ENCODE results near the gene ABI3. TPM values are rescaled to one million over a fixed set of nuclear protein-coding genes. Genes with fewer than 3 reads are reported as not detected.

Gene ABI3
- total and polyA plus RNA-seq, 9 of the 15 experiments (the other 6 are each of a cell fraction or from before 2014, with no cell fraction given): not detected

GRCh38 chr17:49252148-49252695, 41.7 kb downstream of the ABI3 start (continued):
- TF ChIP-seq IRF2 (CRISPR knock-in tag; IDR thresholded peaks at IDR 0.05): no peak
- TF ChIP-seq, protein P1, sequence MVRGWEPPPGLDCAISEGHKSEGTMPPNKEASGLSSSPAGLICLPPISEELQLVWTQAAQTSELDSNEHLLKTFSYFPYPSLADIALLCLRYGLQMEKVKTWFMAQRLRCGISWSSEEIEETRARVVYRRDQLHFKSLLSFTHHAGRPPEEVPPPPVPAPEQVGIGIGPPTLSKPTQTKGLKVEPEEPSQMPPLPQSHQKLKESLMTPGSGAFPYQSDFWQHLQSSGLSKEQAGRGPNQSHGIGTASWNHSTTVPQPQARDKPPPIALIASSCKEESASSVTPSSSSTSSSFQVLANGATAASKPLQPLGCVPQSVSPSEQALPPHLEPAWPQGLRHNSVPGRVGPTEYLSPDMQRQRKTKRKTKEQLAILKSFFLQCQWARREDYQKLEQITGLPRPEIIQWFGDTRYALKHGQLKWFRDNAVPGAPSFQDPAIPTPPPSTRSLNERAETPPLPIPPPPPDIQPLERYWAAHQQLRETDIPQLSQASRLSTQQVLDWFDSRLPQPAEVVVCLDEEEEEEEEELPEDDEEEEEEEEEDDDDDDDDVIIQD (CRISPR knock-in tag; IDR thresholded peaks at IDR 0.05): no peak
- TF ChIP-seq ZNF407 (IDR thresholded peaks at IDR 0.05; ENCODE audit: low read depth): no peak
- TF ChIP-seq MYBL2 (IDR thresholded peaks at IDR 0.05; ENCODE audit: low read depth): no peak
- no peak for TF ChIP-seq MYBL2 (CRISPR knock-in tag; IDR thresholded peaks at IDR 0.05; ENCODE audit: borderline replicate concordance)
- no peak for TF ChIP-seq ZSCAN32 (CRISPR knock-in tag; IDR thresholded peaks at IDR 0.05)
- no peak for TF ChIP-seq KDM4B (IDR thresholded peaks at IDR 0.05; ENCODE audit: borderline replicate concordance in 2 of 2, low read depth in 1 of 2)
- TF ChIP-seq ILK (tag; IDR thresholded peaks at IDR 0.05; ENCODE audit: borderline replicate concordance, low read depth): no peak
- no peak for TF ChIP-seq GTF2A2 (tag; IDR thresholded peaks at IDR 0.05)
- TF ChIP-seq, protein P2, sequence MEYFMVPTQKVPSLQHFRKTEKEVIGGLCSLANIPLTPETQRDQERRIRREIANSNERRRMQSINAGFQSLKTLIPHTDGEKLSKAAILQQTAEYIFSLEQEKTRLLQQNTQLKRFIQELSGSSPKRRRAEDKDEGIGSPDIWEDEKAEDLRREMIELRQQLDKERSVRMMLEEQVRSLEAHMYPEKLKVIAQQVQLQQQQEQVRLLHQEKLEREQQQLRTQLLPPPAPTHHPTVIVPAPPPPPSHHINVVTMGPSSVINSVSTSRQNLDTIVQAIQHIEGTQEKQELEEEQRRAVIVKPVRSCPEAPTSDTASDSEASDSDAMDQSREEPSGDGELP (CRISPR knock-in tag; IDR thresholded peaks at IDR 0.05; ENCODE audit: borderline replicate concordance): no peak
- TF ChIP-seq ATF7 (IDR thresholded peaks at IDR 0.05): peak; percentile 66; the same call in 1 of the 2 replicates
- no peak for TF ChIP-seq ZFP30 (CRISPR knock-in tag; IDR thresholded peaks at IDR 0.05; ENCODE audit: borderline replicate concordance)
- TF ChIP-seq ZNF280A (IDR thresholded peaks at IDR 0.05; ENCODE audit: low read depth, partially characterized antibody): no peak
- TF ChIP-seq SMAD3 (CRISPR knock-in tag; conservative IDR thresholded peaks at IDR 0.05): no peak
- TF ChIP-seq CBFB (CRISPR knock-in tag; IDR thresholded peaks at IDR 0.05): no peak
- TF ChIP-seq PYGO2 (tag; IDR thresholded peaks at IDR 0.05): no peak

Data from K562 (cell line).